G401.6 (cell line): ENCODE results near the gene ADGRV1.
"Not testable (repeated sequence)": the region's sequence is repeated elsewhere in the genome, so short reads cannot be mapped to it uniquely, and the experiment has no call there.

Experiments
- FAIRE-seq: peaks from 2 replicates; lab custom pipeline; 2012; peaks lifted over from hg19 to GRCh38; lab: Jason Lieb, UNC

Gene ADGRV1

DNA sequence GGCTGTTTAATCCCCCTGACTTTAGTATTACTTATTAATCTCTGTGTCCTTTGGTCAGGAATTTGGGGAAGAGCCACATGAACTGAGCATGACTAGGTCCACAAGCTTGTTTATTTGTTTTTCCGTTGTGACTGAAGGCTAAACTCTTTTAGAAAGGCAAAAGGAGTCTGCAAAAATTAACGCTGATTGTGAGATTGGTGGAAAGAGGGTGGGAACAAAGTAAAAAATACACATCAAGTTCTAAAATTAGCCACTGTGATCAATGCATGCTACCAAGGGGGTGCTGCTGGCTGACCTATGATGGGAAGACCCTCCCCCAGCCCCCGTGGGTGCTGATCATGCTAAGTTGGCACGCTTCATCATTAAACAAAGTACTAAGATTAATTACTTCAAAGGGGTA is 356.8 kb downstream of the ADGRV1 start:
- no peak for FAIRE-seq

DNA sequence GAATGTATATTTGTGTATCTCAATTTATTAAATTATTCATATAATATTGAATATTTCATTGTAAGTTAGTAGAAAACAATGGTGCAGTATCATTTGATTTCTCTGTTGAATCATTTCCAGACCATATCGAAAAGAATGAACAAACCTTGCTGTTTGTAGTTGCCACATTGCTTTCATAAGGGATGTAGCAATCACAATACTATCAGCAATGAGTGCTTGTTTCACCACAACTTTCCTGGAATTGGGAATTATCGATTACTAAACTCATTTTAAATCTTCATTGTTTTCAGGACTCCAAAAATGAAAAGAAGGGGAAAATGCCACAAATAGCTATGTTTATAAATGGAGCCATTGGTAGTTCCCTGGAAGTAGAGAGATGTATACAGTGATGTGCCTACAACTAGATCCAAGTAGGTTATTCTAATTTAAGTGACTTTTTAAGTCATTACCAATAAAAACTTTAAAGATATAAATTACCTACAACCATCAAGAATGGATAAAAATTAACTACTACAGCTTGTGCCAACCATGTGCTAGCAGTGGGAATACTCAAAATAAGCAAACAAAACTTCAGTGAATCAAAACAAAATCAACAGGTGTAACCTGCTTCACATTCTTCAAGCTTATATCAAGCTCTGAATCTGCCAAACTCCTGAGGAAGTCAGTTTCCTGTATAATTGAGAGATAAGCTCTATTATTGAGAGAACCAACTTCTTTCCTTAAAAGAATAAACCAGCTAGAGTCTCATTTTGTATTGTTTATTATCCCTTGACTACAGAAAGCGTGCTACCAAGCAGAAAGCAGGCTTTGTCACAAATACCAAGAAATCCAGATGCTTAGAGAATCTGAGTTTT is 358.6 kb downstream of the ADGRV1 start:
- no peak for FAIRE-seq

DNA sequence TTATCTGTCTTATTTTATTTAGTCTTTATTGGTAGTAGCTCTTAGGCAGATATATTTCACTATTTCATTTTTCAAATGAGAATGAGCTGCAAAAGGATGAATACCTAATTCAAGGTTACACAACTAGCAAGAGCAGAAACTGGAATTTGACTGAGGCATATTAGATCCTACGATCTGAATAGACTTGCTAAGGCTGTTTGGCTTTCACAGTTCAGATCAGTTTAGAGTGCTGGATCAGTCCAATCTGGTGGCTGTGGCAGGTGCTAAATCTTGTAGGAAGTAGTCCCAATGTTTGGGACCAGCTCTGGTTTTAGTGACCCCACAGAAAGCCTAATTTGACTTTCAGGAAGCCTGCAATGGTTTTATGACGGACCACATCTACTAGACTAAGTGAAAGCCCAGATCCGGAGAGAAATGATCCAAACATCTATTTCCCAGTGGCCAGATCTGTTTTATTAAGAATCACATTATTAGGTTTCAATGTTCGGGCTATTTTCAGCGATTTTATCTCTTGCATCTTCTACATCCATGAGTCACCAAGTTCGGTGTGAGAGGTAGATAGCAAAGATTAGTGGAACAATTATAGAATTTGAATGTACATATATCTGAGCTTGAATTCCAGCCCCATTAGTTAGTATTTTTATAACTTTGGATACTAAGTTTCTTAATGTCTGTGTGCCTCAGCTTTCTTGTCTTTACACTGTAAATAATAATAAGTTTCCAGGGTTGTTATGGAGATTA is 359.5 kb downstream of the ADGRV1 start:
- no peak for FAIRE-seq

DNA sequence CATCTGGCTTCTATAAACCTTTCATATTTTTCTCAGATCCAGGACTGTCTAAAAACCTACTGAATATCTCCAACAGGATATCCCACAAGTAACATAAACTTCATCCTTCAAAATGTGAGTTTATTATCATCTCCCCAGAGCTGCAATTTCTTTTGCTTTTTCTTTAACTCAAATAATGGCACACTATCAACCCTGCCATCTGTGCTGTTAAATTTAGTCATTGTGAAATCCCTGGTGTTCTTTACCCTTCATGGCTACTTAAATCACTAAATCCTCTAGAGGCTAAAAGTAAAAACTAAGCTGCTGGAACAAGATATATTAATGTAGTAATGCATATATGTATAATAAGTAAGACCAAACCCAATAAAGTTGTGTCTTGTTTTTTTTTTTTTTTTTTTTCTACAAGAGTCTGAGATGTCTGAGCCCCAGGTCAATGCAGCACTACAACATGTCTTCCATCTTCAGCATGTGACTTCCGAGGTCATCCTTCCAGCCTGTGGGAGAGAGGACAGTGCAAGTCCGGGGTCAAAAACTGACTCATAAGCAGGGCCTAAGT is 362.9 kb downstream of the ADGRV1 start:
- FAIRE-seq: no peak

DNA sequence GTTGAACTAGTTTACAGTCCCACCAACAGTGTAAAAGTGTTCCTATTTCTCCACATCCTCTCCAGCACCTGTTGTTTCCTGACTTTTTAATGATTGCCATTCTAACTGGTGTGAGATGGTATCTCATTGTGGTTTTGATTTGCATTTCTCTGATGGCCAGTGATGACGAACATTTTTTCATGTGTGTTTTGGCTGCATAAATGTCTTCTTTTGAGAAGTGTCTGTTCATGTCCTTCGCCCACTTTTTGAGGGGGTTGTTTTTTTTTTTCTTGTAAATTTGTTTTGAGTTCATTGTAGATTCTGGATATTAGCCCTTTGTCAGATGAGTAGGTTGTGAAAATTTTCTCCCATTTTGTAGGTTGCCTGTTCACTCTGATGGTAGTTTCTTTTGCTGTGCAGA is 365.6 kb downstream of the ADGRV1 start:
- not testable (repeated sequence) for FAIRE-seq

DNA sequence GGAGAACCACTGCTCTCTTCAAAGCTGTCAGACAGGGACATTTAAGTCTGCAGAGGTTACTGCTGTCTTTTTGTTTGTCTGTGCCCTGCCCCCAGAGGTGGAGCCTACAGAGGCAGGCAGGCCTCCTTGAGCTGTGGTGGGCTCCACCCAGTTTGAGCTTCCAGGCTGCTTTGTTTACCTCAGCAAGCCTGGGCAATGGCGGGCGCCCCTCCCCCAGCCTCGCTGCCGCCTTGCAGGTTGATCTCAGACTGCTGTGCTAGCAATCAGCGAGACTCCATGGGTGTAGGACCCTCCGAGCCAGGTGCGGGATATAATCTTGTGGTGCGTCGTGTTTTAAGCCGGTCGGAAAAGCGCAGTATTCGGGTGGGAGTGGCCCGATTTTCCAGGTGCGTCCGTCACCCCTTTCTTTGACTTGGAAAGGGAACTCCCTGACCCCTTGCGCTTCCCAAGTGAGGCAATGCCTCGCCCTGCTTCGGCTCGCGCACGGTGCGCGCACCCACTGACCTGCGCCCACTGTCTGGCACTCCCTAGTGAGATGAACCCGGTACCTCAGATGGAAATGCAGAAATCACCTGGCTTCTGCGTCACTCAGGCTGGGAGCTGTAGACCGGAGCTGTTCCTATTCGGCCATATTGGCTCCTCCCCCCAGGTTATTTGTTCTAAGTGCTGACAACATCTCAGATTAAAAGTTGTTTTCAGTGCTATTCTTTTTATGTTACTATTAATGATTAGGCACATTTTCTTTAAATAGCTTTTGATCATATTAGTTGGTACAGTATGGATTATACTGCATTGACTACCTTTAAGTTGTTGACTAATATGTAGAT is 370.6 kb downstream of the ADGRV1 start:
- not testable (repeated sequence) for FAIRE-seq

DNA sequence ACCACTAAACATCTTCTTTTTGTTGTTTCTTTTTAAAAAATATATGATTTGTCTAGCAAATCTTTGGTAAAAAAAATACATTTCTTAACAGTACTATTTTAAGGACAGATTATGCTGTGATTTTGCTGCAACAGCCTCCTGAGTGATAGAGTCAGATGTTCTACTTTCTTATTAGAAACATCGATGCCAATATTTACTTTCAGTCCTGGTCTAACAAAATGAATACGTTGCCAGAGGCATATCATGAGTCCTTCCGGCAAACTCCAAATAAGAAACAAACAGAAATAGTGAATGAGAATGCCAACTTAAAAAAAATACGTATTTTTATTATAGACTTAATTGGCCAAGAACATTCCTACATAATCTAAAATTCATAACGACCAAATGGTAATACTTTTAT is 371.5 kb downstream of the ADGRV1 start:
- no peak for FAIRE-seq

DNA sequence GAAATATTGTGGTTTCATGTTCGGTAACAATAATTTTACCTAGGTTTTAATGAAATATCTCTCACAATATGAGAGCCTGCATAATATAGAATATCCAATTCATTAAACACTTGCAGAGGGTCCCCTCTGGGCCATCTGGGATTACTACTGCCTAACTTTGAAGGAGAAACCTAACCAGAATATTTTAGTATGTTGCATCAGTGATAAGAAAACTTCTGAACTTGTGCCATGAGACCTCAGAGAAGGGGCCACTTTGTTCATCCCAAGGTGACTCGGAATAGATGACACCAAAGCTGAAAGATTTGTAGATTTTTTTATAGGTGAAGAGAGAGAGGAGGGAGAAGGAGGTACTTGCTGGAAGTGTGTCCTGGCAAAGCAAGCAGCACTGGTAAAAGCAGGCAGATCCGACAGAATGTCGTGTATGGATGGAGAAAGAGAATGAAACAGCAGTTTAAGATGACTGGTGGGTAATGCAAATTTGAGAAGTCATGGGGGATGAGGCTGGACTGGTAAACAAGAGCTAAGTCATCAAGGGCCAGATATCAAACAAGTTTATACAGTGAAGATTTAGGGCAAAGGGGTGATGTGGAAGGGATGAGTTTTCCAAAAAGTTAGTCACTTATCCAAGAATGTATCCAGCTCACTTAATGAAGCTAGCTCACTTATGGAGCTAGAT is 372.3 kb downstream of the ADGRV1 start:
- FAIRE-seq: no peak

DNA sequence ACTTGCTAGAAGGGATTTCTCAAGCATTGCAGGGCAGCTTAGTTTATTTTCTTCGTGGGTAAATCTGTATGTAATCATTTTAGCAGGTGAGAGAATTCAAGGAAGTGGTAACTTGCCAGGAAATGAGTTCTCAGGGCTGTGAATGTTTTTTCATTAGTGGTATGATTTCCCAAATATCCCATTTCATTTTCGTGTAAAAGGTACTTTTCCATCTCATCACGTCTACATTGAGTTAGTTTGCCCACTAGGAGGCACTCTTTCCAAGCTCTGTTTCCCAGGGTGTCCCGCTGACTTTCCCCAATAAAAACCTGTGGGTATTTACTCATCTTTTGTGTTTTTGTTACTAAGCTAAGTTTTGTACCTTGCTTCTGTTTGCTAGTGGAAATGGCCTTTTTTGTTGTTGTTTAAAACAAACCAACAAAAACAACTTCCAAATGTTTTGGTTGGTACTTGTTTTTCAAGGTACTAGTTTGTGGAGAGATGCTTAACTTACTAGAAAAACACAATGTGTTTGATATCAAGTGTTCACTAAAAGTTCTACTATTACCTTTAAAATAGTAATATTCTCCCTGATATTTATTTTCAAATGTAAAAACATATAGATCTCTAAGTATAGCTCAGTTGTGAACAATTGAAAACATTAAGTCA is 373.6 kb downstream of the ADGRV1 start:
- peak; percentile 17 for FAIRE-seq

DNA sequence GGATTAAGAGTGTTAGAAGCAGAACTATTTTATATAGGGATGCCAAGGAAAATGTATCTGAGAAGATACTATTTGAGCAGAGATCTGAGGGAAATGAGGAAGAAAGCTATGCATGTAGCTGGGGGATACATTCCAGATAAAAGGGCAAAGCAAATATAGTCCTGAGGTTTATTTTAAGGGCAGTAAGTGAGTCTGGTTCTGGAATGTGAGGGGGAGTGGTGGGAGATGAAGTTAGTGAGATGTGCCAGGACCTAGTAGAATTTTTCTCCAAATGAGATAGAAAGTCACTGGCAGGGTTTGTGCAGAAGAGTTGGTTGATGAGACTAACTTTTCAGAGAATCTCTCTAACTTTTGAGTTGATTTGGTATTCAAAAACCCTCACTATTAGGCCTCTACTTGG is 374.7 kb downstream of the ADGRV1 start:
- FAIRE-seq: no peak

DNA sequence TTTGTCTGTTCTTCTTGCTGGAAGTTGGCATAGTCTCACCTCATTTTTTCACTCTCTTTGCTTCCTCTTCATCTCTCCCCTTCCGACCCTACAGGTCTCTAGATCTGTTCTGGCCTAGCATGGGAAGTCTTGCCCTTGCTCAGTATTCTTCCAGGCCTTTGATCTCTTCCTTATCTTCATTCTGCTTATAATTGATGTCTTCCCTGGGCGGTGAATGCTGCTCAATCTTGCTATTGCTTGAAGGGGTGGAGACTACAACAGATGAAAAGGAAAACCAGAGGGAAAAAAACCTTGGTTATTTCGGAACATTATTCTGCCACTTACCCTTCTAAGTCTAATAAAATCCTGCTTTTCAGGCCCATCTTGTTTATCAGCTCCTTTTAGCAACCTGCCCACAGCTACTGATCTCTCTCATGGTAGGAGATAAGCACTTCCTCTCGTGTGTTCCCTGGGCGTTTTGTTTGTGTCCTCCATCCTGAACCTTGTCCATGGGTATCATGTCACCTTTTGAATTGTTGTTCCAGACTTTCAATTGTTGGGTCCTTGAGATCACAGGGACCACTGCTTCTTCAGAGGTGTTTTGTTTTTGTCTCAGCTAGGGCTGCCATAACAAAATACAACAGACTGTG is 375.6 kb downstream of the ADGRV1 start:
- FAIRE-seq: no peak

DNA sequence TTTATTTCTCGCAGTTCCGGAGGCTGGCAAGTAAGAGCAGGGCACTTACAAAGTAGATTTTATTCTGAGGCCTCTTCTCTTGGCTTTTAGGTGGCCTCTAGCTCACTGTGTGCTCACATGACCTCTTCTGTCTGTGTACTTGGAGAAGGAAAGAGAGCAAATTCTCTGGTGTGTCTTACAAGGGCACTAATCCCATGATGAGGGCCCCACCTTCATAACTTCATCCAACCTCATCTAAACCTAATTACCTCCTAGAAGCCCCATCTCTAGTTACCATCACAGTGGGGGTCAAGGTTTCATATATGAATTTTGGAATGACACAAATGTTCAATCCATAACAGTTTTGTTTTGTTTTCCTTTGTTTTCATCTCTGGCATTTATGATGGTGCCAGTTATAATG is 376.1 kb downstream of the ADGRV1 start:
- FAIRE-seq: no peak

DNA sequence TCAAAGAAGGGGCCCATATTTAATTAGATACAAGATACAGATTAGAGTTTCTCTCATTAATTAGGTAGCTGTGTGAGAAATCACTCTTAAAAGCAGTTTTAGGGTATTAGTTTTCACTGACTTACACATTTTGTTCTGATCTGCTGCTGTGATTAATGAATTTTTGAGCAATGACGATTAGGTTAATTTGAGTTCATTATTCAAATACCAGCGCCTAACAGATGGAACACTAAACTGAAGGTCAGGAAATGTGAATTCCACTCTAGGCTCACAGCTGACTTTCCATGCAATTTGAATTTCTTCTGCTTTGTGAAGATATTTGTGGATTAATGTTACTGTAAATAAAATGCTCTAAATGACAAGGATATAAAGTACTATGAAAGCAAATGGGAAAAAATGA is 380.6 kb downstream of the ADGRV1 start:
- FAIRE-seq: no peak

DNA sequence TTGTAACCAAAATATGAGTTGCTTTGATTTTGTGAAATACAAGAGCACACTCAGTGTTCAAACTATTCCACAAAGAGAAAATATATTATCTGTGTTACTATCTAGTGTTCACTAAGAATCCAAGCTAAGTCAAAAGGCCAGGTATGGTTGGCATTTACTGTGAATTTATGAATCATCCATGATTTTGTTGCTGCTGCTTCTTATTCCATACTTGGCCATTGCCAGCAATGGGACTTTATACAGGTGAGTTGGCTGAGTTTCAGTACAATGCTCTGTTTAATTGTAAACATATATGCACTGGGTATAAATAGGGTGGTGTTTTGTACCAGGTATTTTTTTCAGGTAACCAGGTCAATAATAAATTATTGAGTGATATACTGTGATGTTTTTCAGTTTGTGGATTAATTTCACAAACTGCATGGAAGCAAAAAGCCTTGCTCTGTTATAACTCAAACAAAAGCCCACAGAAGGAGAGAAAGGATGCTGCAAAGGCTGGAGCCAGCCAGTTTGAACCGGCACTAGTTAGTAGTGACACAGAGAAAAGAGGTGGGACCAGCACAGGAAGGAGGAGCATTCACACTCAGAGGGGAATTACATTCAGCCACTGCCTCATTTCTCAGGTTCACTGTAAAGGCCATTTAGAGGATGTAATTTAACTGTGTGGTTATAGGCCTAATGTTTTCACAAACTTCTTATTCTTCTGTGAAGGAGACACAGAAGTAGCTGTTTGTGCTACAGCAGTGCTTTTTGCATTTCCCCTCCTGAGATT is 381.8 kb downstream of the ADGRV1 start:
- FAIRE-seq: no peak

DNA sequence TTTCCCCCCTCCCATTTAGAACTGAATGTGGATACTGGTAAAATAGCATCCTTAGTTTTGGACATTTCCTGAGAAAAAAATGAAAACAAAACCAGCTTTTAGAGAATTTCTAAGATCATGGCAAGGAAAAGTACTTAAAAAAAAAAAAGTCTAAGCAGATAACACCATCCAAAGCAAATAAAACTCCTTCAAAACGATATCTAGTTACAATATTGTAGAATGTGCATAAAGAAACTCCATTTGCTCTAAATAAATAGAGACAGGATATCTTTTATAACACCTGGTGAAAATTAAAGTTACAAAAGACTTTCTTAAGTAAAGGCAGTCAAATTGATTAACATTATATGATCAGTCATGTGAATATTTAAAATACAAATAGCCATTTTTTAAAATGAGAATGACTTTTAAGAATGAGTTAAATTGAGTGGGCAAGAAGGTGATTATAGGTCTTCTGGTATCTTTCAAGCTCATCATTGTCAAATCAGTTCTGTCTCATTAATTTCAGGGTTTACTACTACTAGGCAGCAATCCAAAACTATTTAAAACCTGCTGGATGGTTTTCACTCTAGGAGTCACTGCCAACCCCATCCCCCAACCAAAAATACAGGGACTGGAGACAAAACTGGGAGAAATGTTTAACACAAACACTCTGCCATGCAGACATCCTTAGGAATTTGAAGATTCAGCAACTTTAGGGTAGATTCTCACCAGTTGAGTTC is 382.6 kb downstream of the ADGRV1 start:
- no peak for FAIRE-seq

DNA sequence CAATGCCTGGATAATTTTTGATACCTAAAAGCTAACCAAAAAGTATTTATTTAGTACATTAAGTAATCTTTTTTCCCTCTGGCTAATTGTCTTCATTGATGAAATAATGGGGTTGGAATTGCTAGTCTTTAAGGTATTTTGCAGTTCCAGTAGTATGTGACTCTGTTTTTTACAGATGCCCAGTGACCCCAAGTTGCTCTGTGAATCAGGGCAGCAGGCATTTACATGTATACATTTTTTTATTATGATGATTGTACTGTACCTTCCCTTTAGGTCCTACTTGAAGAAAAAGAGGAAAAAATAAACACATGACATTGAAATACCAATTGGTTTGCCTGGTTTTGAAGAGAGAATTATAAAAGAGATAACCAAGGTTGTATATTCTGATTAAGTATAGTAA is 385.5 kb downstream of the ADGRV1 start:
- no peak for FAIRE-seq

DNA sequence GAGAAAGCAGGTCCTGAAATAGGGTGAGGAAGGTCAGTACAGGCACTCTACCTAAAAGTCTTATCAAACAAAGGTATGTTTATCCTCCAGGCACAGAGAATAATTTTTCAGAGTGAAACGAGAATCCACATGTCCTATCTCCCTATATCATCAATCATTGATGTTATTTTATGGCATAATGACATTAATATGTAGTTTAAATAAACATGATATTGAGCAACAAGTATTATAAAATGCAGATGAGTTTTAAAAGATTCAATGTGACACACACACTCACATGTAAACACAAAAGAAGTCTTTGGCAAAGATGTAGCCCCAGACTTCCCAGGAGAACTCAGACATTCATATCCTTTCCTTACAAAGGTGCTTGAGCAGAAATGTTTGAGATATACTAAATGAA is 389.1 kb downstream of the ADGRV1 start:
- no peak for FAIRE-seq

DNA sequence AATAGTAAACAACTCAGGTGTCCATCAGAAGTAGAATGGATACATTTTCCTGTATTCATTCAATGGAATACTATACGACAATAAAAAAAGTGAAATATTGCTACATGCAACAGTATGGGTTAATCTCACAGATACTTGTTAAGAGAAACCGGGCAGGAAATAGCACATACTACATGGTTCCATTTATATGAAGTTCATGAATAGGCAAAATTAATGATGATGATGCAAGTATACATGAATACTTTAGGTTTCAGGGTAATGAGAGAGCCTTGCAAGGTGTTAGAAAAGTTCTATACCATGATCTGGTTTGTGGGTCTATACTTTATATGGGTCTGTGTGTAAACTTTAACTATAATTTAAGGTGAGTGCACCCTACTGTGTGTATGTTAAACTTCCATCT is 390.4 kb downstream of the ADGRV1 start:
- no peak for FAIRE-seq
